ENCODE data around the gene SLC13A3. TPM values are rescaled to one million over a fixed set of nuclear protein-coding genes. Genes with fewer than 3 reads are reported as not detected.

The SLC13A3 gene
- total and polyA plus RNA-seq, 2 of the 4 experiments (the other 2 are of a cell fraction): 2.5 to 4.2 TPM

- Histone ChIP-seq H3K4me2 (ENCODE audit: low read depth, low read length) (no peak overlapping the region), H4K91ac (ENCODE audit: insufficient read depth, low read depth, low read length) (no peak overlapping the region), H2BK20ac (ENCODE audit: low read depth, low read length) (no peak overlapping the region), H4K5ac (ENCODE audit: low read depth, low read length) (no peak overlapping the region), H3K9me3 (ENCODE audit: control insufficient read depth, insufficient read depth, low read length) (peaks cover 5% of the 10 kb centered on the region; the same call in 1 of the 2 replicates), H2AK9ac (replicated peaks; ENCODE audit: low read depth, low read length, poor library complexity) (no peak overlapping the region), H2AFZ (replicated peaks; ENCODE audit: low read length, poor library complexity) (no peak overlapping the region), H3K9me1 (ENCODE audit: insufficient read depth, low read length) (no peaks in the 10 kb centered on the region), H2BK5ac (ENCODE audit: low read depth, low read length, poor library complexity, severe bottlenecking) (no peak overlapping the region), H3K4me3 (ENCODE audit: insufficient read depth, low read depth, low read length) (no peak overlapping the region), H3K18ac (ENCODE audit: low read depth, low read length) (no peak overlapping the region), H3K79me1 (ENCODE audit: low read depth in 1 of 2, low read length in 2 of 2) (no peaks in the 10 kb centered on the region), H3K27ac (ENCODE audit: insufficient read depth, low read length) (no peak overlapping the region), H2BK15ac (ENCODE audit: low read depth, low read length) (no peak overlapping the region), H4K8ac (ENCODE audit: low read depth in 2 of 2, low read length in 2 of 2) (no peak overlapping the region), H3K4ac (ENCODE audit: low read depth, low read length) (no peak overlapping the region), H2BK120ac (ENCODE audit: low read depth, low read length) (no peak overlapping the region), H3K27me3 (ENCODE audit: control insufficient read depth, insufficient read depth, low read length) (no peaks in the 10 kb centered on the region), H2AK5ac (ENCODE audit: low read depth, low read length) (no peak overlapping the region), H3K4me1 (ENCODE audit: control insufficient read depth, insufficient read depth, low read length) (no peaks in the 10 kb centered on the region), H3K23ac (ENCODE audit: low read depth, low read length) (no peak overlapping the region), H3K36me3 (ENCODE audit: control insufficient read depth, insufficient read depth, low read length) (no peaks in the 10 kb centered on the region), H4K20me1 (ENCODE audit: insufficient read depth, low read length) (no peaks in the 10 kb centered on the region), H3K14ac (replicated peaks; ENCODE audit: low read depth, low read length) (no peak overlapping the region), H3K56ac (ENCODE audit: extremely low read depth, insufficient read depth, low read length) (no peak overlapping the region), H3K9ac (ENCODE audit: low read depth, low read length) (no peak overlapping the region)
- in situ Hi-C loops (cut with MboI; ENCODE audit: low sequenced_read_pairs) (no loop called here), dilution Hi-C loops (cut with HindIII; ENCODE audit: low sequenced_read_pairs, unreplicated experiment) (no loop called here), intact Hi-C loops (cut with micrococcal nuclease) (no loop called here)
- ChIA-PET CTCF (no interaction called here), POLR2A (ENCODE audit: unreplicated experiment) (no interaction called here)
- 73% methylated on average over 4 of the region's 6 CpGs; no CpG with 5 or more reads in 1 of the 2 experiments for WGBS, 2 experiments (ENCODE audit: extremely low coverage in 2 of 2, insufficient read length in 1 of 2)
- DNase-seq (no peak), ATAC-seq (ENCODE audit: low read depth) (no peak)
- BruUV-seq (replicated peaks): no TSS peak
- TF ChIP-seq FOS (IDR thresholded peaks at IDR 0.05; ENCODE audit: low read depth, low read length) (no peak), NFE2L2 (IDR thresholded peaks at IDR 0.05; ENCODE audit: low read depth, low read length) (no peak), ELK1 (IDR thresholded peaks at IDR 0.05; ENCODE audit: borderline replicate concordance, low read depth, low read length) (no peak), MXI1 (IDR thresholded peaks at IDR 0.05; ENCODE audit: borderline replicate concordance, low read depth, low read length) (no peak), RAD21 (IDR thresholded peaks at IDR 0.05; ENCODE audit: low read length) (no peak), CTCF (conservative IDR thresholded peaks at IDR 0.05; ENCODE audit: low read depth, low read length) (no peak), USF2 (IDR thresholded peaks at IDR 0.05; ENCODE audit: low read depth, low read length) (no peak), BHLHE40 (IDR thresholded peaks at IDR 0.05; ENCODE audit: low read depth, low read length) (no peak)
These were observed 16.7 kb downstream of the SLC13A3 start for GRCh38 chr20:46634528-46634927.
